Panc1 (cell line): Measurements from ENCODE around the gene RTN4IP1. TPM values are rescaled to one million over a fixed set of nuclear protein-coding genes. Genes with fewer than 3 reads are reported as not detected.

Source experiments
- ATAC-seq: fragments of 200-7000 bp; cut with Tn5 transposase; 2 replicates; pipeline ENCODE4 v1.9.1; 2020; ENCODE audit warnings: mild to moderate bottlenecking, moderate library complexity
- BruUV-seq: library from RNA; stranded (reverse); fragments of 400-500 nt; replicated peaks from 2 replicates; lab custom pipeline; 2021; lab: Mats Ljungman, UMichigan
- CTCF ChIA-PET: fragments of 300-600 bp; sonication (Branson Sonifier 250); formaldehyde crosslinking; loops from one replicate; lab custom pipeline; 2022; ENCODE audit warnings: antibody characterized with exemption; lab: Charles Lee
- POLR2A ChIA-PET: fragments of 300-600 bp; sonication (Branson Sonifier 250); formaldehyde crosslinking; loops from one replicate; lab custom pipeline; 2022; ENCODE audit warnings: antibody characterized with exemption; lab: Charles Lee
- DNase-seq: peaks from one replicate; pipeline ENCODE4 v3.0.0-alpha.2; 2010; ENCODE audit warnings: low read depth, low spot score
- H3K27ac ChIP-seq: 2 replicates; pipeline ENCODE4 v1.5.1; 2011; ENCODE audit warnings: mild to moderate bottlenecking, low read length, inconsistent platforms
- H3K27me3 ChIP-seq: fragments of 200-500 bp; sonication (Bioruptor generic); 2 replicates; pipeline ENCODE4 v1.6.0; 2014; ENCODE audit warnings: low read length, inconsistent platforms; ENCODE audit not compliant: control insufficient read depth, insufficient read depth
- H3K36me3 ChIP-seq: fragments of 200-500 bp; sonication (Bioruptor generic); 2 replicates; pipeline ENCODE4 v1.5.1; 2014; ENCODE audit warnings: inconsistent platforms, mild to moderate bottlenecking, low read length, moderate library complexity; ENCODE audit not compliant: control insufficient read depth, insufficient read depth
- H3K4me1 ChIP-seq: 2 replicates; pipeline ENCODE4 v1.5.1; 2011; ENCODE audit warnings: inconsistent platforms, mild to moderate bottlenecking, low read length, moderate library complexity; ENCODE audit not compliant: control insufficient read depth, insufficient read depth
- H3K4me3 ChIP-seq, 2 experiments: 2 replicates each; pipeline ENCODE4 v1.5.1; 2011 to 2012; ENCODE audit warnings: low read depth in 2 of 2, low read length in 2 of 2, mild to moderate bottlenecking in 2 of 2, inconsistent platforms in 1 of 2, moderate library complexity in 1 of 2
- H3K9me3 ChIP-seq: fragments of 200-500 bp; sonication (Bioruptor generic); 2 replicates; pipeline ENCODE4 v1.5.1; 2014; ENCODE audit warnings: low read depth, mild to moderate bottlenecking, inconsistent platforms, low read length, moderate library complexity; ENCODE audit not compliant: control insufficient read depth, insufficient read depth
- POLR2AphosphoS5 ChIP-seq: IDR thresholded peaks from 2 replicates; pipeline ENCODE4 v1.6.1; 2012; ENCODE audit warnings: mild to moderate bottlenecking, low read depth, low read length, moderate library complexity
- SIN3A ChIP-seq: IDR thresholded peaks from 2 replicates; pipeline ENCODE4 v1.6.1; 2012; ENCODE audit warnings: low read depth, mild to moderate bottlenecking, low read length, moderate library complexity, borderline replicate concordance; ENCODE audit not compliant: insufficient read depth
- TCF7L2 ChIP-seq: IDR thresholded peaks from 2 replicates; pipeline ENCODE4 v1.6.1; 2011; ENCODE audit warnings: mild to moderate bottlenecking, low read depth, low read length, inconsistent platforms
- in situ Hi-C: cut with HindIII; loops from 2 replicates; pipeline ENCODE4 v1.10.0; 2016; ENCODE audit warnings: low sequenced_read_pairs, low pct_unique_long_range_greater_than_20kb
- intact Hi-C: fragments of 100-400 bp; cut with micrococcal nuclease; formaldehyde crosslinking; loops from one replicate; pipeline ENCODE4 v1.10.0; 2022; ENCODE audit not compliant: unreplicated experiment
- total RNA-seq: library from RNA; stranded (reverse); gene quantifications from one replicate; pipeline ENCODE4 v1.2.1, GENCODE V29; 2021; ENCODE audit not compliant: unreplicated experiment
- TF ChIP-seq, protein P1 (sequence below): fragments of 450-650 bp; IDR thresholded peaks from 2 replicates; pipeline ENCODE4 v1.5.1; 2017; ENCODE audit warnings: mild to moderate bottlenecking
- TF ChIP-seq, protein P2 (sequence below), 2 experiments: IDR thresholded peaks; 2 replicates each; pipeline ENCODE4 v1.6.1; 2011 to 2012; ENCODE audit warnings: low read depth in 2 of 2, control low read depth in 1 of 2, low read length in 1 of 2, mild to moderate bottlenecking in 1 of 2, moderate library complexity in 1 of 2; ENCODE audit not compliant: insufficient read depth in 1 of 2

The RTN4IP1 gene
- total RNA-seq, 1 experiment from 2014 or later = 9.4 TPM

DNA sequence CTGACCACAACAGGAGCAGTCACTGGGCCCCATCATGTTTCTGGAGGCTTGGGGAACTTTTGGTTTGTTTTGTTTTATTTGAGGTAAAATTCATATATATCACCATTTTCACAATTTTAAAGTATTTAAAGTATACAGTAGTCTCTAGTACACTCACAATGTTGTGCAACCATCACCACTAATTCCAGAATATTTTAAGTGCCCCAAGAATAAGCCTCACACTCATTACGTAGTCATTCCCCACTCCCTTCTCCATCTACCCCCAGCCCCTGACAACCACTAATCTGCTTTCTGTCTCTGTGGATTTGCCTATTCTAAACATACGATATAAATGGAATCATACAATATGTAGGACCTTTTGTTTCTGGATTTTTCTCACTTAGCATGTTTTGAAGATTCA lies 29.0 kb downstream of the RTN4IP1 start:
- in situ Hi-C loops (no loop called here), intact Hi-C loops (no loop called here)
- no peak overlapping the region for H3K4me3 ChIP-seq
- H3K27me3 ChIP-seq = no peaks in the 10 kb centered on the region
- CTCF ChIA-PET = no interaction called here
- H3K36me3 ChIP-seq = no peaks in the 10 kb centered on the region
- BruUV-seq = no TSS peak
- H3K9me3 ChIP-seq = no peaks in the 10 kb centered on the region
- TF ChIP-seq, protein P1, sequence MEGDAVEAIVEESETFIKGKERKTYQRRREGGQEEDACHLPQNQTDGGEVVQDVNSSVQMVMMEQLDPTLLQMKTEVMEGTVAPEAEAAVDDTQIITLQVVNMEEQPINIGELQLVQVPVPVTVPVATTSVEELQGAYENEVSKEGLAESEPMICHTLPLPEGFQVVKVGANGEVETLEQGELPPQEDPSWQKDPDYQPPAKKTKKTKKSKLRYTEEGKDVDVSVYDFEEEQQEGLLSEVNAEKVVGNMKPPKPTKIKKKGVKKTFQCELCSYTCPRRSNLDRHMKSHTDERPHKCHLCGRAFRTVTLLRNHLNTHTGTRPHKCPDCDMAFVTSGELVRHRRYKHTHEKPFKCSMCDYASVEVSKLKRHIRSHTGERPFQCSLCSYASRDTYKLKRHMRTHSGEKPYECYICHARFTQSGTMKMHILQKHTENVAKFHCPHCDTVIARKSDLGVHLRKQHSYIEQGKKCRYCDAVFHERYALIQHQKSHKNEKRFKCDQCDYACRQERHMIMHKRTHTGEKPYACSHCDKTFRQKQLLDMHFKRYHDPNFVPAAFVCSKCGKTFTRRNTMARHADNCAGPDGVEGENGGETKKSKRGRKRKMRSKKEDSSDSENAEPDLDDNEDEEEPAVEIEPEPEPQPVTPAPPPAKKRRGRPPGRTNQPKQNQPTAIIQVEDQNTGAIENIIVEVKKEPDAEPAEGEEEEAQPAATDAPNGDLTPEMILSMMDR = no peak
- TF ChIP-seq, protein P2, sequence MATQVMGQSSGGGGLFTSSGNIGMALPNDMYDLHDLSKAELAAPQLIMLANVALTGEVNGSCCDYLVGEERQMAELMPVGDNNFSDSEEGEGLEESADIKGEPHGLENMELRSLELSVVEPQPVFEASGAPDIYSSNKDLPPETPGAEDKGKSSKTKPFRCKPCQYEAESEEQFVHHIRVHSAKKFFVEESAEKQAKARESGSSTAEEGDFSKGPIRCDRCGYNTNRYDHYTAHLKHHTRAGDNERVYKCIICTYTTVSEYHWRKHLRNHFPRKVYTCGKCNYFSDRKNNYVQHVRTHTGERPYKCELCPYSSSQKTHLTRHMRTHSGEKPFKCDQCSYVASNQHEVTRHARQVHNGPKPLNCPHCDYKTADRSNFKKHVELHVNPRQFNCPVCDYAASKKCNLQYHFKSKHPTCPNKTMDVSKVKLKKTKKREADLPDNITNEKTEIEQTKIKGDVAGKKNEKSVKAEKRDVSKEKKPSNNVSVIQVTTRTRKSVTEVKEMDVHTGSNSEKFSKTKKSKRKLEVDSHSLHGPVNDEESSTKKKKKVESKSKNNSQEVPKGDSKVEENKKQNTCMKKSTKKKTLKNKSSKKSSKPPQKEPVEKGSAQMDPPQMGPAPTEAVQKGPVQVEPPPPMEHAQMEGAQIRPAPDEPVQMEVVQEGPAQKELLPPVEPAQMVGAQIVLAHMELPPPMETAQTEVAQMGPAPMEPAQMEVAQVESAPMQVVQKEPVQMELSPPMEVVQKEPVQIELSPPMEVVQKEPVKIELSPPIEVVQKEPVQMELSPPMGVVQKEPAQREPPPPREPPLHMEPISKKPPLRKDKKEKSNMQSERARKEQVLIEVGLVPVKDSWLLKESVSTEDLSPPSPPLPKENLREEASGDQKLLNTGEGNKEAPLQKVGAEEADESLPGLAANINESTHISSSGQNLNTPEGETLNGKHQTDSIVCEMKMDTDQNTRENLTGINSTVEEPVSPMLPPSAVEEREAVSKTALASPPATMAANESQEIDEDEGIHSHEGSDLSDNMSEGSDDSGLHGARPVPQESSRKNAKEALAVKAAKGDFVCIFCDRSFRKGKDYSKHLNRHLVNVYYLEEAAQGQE (IDR thresholded peaks at IDR 0.05; ENCODE audit: insufficient read depth in 1 of 2, low read depth in 2 of 2, low read length in 1 of 2) = no peak
- TF ChIP-seq POLR2AphosphoS5 (no peak), TCF7L2 (no peak), SIN3A (no peak)
- H3K27ac ChIP-seq = no peak overlapping the region
- DNase-seq (no peak), ATAC-seq (no peak)
- POLR2A ChIA-PET = no interaction called here
- H3K4me1 ChIP-seq = no peaks in the 10 kb centered on the region

DNA sequence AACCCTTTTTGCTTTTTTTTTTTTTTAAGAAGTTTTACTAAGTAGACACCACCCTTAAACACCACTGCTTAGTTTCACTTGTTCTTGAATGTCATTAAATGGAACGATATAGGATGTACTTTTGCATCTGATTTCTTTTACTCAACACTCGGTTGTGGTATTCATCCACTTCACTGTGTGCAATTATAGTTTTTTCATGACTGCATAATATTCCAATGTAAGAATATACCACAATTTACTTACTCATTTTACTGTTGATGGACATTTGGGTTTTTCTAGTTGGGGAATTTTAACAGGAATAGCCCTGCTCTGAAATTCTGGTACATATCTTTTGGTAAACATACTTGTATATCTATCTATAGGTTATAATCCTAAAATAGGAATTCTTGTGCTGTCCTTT lies 29.9 kb downstream of the RTN4IP1 start:
- Histone ChIP-seq H3K4me3 (no peak overlapping the region), H3K9me3 (no peaks in the 10 kb centered on the region), H3K4me1 (no peaks in the 10 kb centered on the region), H3K27me3 (no peaks in the 10 kb centered on the region), H3K36me3 (no peaks in the 10 kb centered on the region), H3K27ac (no peak overlapping the region)
- CTCF ChIA-PET = no interaction called here
- in situ Hi-C loops = no loop called here
- ATAC-seq = no peak
- intact Hi-C loops = no loop called here
- TF ChIP-seq, protein P2 (IDR thresholded peaks at IDR 0.05; ENCODE audit: insufficient read depth in 1 of 2, low read depth in 2 of 2, low read length in 1 of 2) = no peak
- TF ChIP-seq SIN3A (no peak), TCF7L2 (no peak), POLR2AphosphoS5 (no peak)
- TF ChIP-seq, protein P1 = no peak
- no peak for DNase-seq
- POLR2A ChIA-PET = no interaction called here
- BruUV-seq = no TSS peak
